ENCODE measurements around the gene ZCCHC3.

Gene ZCCHC3

GRCh38 chr20:346640-347316 is 49.4 kb downstream of the ZCCHC3 start, which contains the start of gene NRSN2:
Gene NRSN2, plus strand, starts transcription at chr20:347111. Its CDS starts 2,533 bp downstream, at chr20:349644.
- DNase-seq (ENCODE audit: low read depth) = no peak

GRCh38 chr20:347317-347639 is 49.9 kb downstream of the ZCCHC3 start:
- no peak for DNase-seq (ENCODE audit: low read depth)

GRCh38 chr20:347640-348484 is 50.5 kb downstream of the ZCCHC3 start:
- peak; percentile 55 for DNase-seq (ENCODE audit: low read depth)

GRCh38 chr20:348972-349841 is 51.8 kb downstream of the ZCCHC3 start:
- no peak for DNase-seq (ENCODE audit: low read depth)
